Type B pancreatic cell (in vitro differentiated cells): ENCODE data around the gene BTBD19. TPM values are rescaled to one million over a fixed set of nuclear protein-coding genes. Genes with fewer than 3 reads are reported as not detected.
"Not testable (repeated sequence)": the region's sequence is repeated elsewhere in the genome, so short reads cannot be mapped to it uniquely, and the experiment has no call there.

Experiments
- DNase-seq: peaks from one replicate; pipeline ENCODE4 v3.0.0; 2021; ENCODE audit warnings: mixed read lengths; ENCODE audit not compliant: unreplicated experiment; ENCODE audit errors: extremely low spot score
- H3K27ac Mint-ChIP-seq: 2 replicates; pipeline ENCODE4 v1.8.0; 2021; ENCODE audit warnings: mild to moderate bottlenecking, mixed read lengths
- H3K27me3 Mint-ChIP-seq: 2 replicates; pipeline ENCODE4 v1.8.0; 2021; ENCODE audit warnings: mixed read lengths
- H3K36me3 Mint-ChIP-seq: 2 replicates; pipeline ENCODE4 v1.8.0; 2021; ENCODE audit warnings: mixed read lengths
- H3K4me1 Mint-ChIP-seq: one replicate; pipeline ENCODE4 v1.8.0; 2021; ENCODE audit warnings: mixed read lengths; ENCODE audit not compliant: unreplicated experiment
- H3K4me3 Mint-ChIP-seq: 2 replicates; pipeline ENCODE4 v1.8.0; 2021; ENCODE audit warnings: mild to moderate bottlenecking, mixed read lengths
- H3K9me3 Mint-ChIP-seq: 2 replicates; pipeline ENCODE4 v1.8.0; 2021; ENCODE audit warnings: mixed read lengths
- total RNA-seq: library from RNA; stranded (reverse); gene quantifications from 2 replicates; pipeline ENCODE4 v1.2.1, GENCODE V29; 2021; ENCODE audit warnings: low replicate concordance
- TF ChIP-seq, protein P1 (sequence below): fragments of 200-600 bp; sonication (generic); conservative IDR thresholded peaks from 2 replicates; pipeline ENCODE4 v1.5.0; 2021; ENCODE audit warnings: antibody characterized with exemption, mild to moderate bottlenecking

Gene BTBD19
- total RNA-seq, 1 donor from 2014 or later = 10.3 TPM

DNA sequence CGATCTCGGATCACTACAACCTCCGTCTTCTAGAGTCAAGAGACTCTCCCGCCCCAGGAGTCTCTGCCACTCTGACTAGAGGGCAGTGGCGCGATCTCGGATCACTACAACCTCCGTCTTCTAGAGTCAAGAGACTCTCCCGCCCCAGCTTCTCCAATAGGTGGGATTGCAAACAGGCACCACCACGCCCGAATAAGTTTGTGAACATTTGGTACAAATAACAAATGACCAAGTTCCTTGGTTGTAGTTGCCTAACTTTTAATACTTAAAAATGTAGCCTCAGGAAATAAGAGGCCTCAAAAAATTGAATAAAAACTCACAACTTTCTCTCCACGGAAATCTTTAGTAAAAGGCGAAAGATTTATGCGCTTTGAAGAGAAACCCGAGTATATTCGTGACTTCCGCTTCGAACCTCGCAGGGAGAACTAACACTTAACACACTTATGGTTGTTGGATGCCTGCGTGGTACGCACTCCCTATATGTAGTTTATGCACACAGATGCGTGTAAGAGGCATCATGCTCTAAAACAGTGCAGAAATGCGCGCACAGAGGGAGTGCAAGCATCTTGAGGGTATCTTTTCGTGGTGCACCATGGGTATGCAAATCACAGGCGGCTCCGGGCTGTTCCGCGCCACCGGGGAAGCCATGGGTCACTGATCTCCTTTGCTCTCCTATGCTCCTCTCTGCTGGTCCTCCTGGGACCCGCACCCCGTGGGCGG is 11.4 kb downstream of the BTBD19 start:
- Mint-ChIP-seq H3K4me1 (peaks cover 26% of the 10 kb centered on the region), H3K9me3 (peaks cover 4% of the 10 kb centered on the region), H3K27ac (peak overlapping the region; percentile 100), H3K27me3 (peaks cover 3% of the 10 kb centered on the region), H3K36me3 (peaks cover 6% of the 10 kb centered on the region), H3K4me3 (peak overlapping the region; percentile 92)
- DNase-seq = no peak
- TF ChIP-seq, protein P1, sequence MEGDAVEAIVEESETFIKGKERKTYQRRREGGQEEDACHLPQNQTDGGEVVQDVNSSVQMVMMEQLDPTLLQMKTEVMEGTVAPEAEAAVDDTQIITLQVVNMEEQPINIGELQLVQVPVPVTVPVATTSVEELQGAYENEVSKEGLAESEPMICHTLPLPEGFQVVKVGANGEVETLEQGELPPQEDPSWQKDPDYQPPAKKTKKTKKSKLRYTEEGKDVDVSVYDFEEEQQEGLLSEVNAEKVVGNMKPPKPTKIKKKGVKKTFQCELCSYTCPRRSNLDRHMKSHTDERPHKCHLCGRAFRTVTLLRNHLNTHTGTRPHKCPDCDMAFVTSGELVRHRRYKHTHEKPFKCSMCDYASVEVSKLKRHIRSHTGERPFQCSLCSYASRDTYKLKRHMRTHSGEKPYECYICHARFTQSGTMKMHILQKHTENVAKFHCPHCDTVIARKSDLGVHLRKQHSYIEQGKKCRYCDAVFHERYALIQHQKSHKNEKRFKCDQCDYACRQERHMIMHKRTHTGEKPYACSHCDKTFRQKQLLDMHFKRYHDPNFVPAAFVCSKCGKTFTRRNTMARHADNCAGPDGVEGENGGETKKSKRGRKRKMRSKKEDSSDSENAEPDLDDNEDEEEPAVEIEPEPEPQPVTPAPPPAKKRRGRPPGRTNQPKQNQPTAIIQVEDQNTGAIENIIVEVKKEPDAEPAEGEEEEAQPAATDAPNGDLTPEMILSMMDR = no peak

DNA sequence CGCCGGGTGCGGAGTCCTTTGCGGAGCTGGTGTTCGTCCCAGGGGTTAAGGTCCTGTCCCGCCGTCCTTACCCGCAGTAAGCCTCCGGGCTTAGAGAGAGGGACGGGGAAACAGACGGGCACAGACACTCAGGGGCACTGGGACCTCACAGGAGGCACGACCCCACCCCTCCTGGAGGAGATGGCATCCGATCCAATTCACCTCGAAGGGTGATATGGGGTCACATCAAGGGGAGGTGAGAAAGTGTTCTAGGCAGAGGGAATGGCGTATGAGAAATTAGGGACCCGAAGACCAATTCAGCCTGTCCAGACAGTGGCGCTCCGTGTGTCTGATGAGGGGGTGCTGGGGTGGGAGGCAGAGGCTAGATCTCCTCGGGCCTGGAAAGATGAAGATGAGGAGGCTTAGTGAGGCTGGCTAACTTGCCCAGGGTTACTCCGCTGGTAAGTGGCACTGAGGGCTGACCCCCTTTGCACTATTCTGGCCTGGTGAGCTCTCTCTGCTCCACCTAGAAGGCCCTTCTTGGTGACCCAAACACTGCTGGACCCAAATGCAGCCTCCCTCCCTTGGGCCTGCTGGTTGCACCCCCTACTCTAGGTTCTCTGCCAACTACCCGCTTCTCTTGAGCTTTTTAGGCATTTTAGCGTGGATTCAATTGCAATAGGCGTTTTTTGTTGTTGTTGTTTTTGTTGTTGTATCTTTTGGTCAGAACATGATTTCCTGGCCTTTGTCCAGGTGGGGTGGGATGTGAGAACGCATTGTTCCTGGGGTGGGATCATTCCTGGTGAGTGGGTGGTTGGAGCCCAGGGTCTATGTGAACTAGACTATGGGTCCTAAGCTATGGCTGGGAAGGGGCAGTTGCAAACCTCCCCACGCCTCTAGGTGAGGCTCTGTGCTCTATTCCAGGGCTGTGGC is 12.3 kb downstream of the BTBD19 start:
- Mint-ChIP-seq H3K4me3 (peak overlapping the region; percentile 92), H3K27me3 (peaks cover 3% of the 10 kb centered on the region), H3K27ac (peak overlapping the region; percentile 100), H3K36me3 (no peaks in the 10 kb centered on the region), H3K9me3 (no peaks in the 10 kb centered on the region), H3K4me1 (peaks cover 17% of the 10 kb centered on the region)
- no peak for DNase-seq
- TF ChIP-seq, protein P1 = no peak

DNA sequence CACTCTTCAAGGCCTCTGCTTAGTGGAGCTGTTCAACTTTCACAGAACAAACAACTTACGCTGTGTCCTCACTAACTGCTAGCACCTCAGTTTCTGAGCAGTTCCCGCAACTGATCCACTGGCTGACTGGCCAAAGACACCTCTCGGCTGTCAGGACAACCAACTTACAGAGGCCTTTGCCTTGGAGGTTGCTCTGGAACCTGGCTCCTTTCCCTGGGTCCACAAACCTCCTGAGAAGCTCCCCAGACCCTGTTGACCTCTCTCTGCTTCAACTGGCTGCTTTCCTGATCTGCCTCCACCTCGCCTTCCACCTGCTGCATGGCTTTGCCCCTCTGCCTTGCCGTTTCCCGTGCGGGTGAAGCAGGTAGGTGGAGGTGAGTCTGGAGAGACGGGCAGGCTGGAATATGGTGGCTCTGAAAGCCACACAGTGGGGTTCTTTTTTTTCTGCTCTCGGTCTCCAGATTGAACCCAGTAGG is 13.0 kb downstream of the BTBD19 start:
- DNase-seq = no peak
- Mint-ChIP-seq H3K4me3 (peak overlapping the region; percentile 92), H3K27ac (peak overlapping the region; percentile 100), H3K9me3 (no peaks in the 10 kb centered on the region), H3K27me3 (peaks cover 3% of the 10 kb centered on the region), H3K4me1 (peaks cover 17% of the 10 kb centered on the region), H3K36me3 (no peaks in the 10 kb centered on the region)
- TF ChIP-seq, protein P1 = no peak

DNA sequence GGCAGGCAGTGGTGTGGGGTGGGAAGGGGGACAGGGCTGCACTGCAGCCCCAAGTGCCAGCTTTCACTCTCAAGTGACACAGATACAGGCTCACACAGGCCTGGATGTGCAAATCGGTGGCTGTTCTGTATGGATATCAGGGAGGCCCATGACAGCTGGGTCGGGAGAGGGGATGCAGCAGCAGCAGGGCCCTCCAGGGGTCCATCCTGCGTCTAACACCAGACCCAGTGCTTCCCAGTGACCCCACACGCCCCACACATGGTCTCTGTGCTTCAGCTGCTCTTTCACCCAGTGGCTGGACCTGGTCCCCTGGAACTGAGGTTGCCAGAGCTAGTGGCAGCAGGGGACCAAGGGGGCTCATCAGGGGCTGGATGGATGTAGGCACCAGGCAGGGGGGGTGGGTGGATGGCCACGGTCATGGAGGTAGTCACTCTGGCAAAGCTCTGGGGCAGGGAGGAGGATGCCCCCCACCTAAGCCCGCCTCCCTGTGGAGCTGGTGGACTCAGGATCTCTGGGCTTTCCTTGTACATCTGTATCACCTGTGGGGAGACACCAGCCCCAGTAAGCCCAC is 13.9 kb downstream of the BTBD19 start:
- Mint-ChIP-seq H3K4me1 (peaks cover 17% of the 10 kb centered on the region), H3K27ac (no peak overlapping the region), H3K4me3 (no peak overlapping the region), H3K36me3 (no peaks in the 10 kb centered on the region), H3K9me3 (no peaks in the 10 kb centered on the region), H3K27me3 (peaks cover 3% of the 10 kb centered on the region)
- no peak for DNase-seq
- TF ChIP-seq, protein P1 = no peak

DNA sequence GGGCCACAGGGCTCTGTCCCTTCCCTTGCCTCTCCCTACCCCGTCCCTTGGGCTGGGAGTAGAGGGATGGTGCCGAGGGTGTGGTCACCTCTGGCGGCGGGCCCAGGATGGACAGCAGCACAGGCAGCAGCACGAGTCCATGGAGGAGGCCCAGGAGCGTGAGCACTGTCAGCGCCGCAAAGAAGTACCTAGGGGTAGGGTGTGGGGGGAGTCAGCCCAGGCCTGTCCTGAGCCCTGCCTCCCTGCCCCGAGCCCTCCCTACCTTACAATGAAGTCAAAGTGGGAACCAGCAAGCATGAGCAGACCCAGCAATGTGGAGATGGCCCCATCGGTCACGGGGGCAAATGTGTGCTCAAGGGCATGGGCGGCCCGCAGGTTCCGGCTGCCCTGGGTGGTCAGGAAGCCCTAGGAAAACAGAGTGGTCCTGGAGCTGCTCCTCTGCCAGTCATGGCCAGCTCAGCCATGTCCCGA is 14.7 kb downstream of the BTBD19 start:
- peaks cover 16% of the 10 kb centered on the region for H3K4me1 Mint-ChIP-seq
- H3K36me3 Mint-ChIP-seq = no peaks in the 10 kb centered on the region
- no peak overlapping the region for H3K27ac Mint-ChIP-seq
- no peak for DNase-seq
- H3K27me3 Mint-ChIP-seq = peaks cover 3% of the 10 kb centered on the region
- no peak overlapping the region for H3K4me3 Mint-ChIP-seq
- no peaks in the 10 kb centered on the region for H3K9me3 Mint-ChIP-seq
- TF ChIP-seq, protein P1 = no peak

DNA sequence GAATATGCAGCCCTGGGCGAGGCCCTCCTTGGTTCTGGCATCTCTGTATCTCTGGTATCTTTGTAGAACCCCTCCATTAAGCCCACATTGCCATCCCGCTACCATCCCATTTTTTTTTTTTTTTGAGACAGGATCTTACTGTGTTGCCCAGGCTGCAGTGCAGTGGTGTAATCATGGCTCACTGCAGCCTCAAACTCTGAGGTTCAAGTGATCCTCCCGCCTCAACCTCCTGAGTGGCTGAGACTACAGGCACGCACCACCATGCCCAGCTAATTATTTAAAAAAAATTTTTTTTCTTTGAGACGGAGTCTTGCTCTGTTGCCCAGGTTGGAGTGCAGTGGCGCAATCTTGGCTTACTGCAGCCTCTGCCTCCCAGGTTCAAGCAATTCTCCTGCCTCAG is 16.1 kb downstream of the BTBD19 start:
- not testable (repeated sequence) for H3K4me3 Mint-ChIP-seq, H3K4me1 Mint-ChIP-seq, H3K27ac Mint-ChIP-seq, H3K9me3 Mint-ChIP-seq, H3K27me3 Mint-ChIP-seq, DNase-seq, H3K36me3 Mint-ChIP-seq
